Measurements from ENCODE around the gene FRRS1L. TPM values are rescaled to one million over a fixed set of nuclear protein-coding genes. Genes with fewer than 3 reads are reported as not detected.

Gene FRRS1L
- total and polyA plus RNA-seq, 2 of the 4 experiments (the other 2 are of a cell fraction): under 0.01 to 0.05 TPM

- H2BK20ac ChIP-seq (ENCODE audit: low read depth, low read length): no peak overlapping the region
- ChIA-PET POLR2A (ENCODE audit: unreplicated experiment) (no interaction called here), CTCF (interaction anchor here (2.1 kb wide), 1 partner anchor 10 kb away, joined by 7 read pairs; no protein-coding TSS in a partner anchor)
- H3K36me3 ChIP-seq (ENCODE audit: control insufficient read depth, insufficient read depth, low read length): no peaks in the 10 kb centered on the region
- WGBS, 2 experiments (ENCODE audit: extremely low coverage in 2 of 2, insufficient read length in 1 of 2): no CpG with 5 or more reads among the region's 1 CpG
- H3K27me3 ChIP-seq (ENCODE audit: control insufficient read depth, insufficient read depth, low read length): peaks cover 22% of the 10 kb centered on the region
- no peak overlapping the region for H4K91ac ChIP-seq (ENCODE audit: insufficient read depth, low read depth, low read length)
- H4K20me1 ChIP-seq (ENCODE audit: insufficient read depth, low read length): no peaks in the 10 kb centered on the region
- no peak for TF ChIP-seq RAD21 (IDR thresholded peaks at IDR 0.05; ENCODE audit: low read length)
- no peak for TF ChIP-seq RFX5 (IDR thresholded peaks at IDR 0.05; ENCODE audit: low read depth, low read length)
- no peak for TF ChIP-seq CEBPB (IDR thresholded peaks at IDR 0.05; ENCODE audit: low read depth, low read length)
- no peak for TF ChIP-seq USF2 (IDR thresholded peaks at IDR 0.05; ENCODE audit: low read depth, low read length)
- no peak for TF ChIP-seq BHLHE40 (IDR thresholded peaks at IDR 0.05; ENCODE audit: low read depth, low read length)
- no peak for TF ChIP-seq MAZ (IDR thresholded peaks at IDR 0.05; ENCODE audit: borderline replicate concordance, low read depth, low read length)
- no peak for TF ChIP-seq MXI1 (IDR thresholded peaks at IDR 0.05; ENCODE audit: borderline replicate concordance, low read depth, low read length)
- TF ChIP-seq RCOR1 (IDR thresholded peaks at IDR 0.05; ENCODE audit: insufficient replicate concordance, low read length): no peak
- TF ChIP-seq CHD1 (IDR thresholded peaks at IDR 0.05; ENCODE audit: low read depth, low read length): no peak
- no peak for TF ChIP-seq FOS (IDR thresholded peaks at IDR 0.05; ENCODE audit: low read depth, low read length)
- TF ChIP-seq, protein P1, sequence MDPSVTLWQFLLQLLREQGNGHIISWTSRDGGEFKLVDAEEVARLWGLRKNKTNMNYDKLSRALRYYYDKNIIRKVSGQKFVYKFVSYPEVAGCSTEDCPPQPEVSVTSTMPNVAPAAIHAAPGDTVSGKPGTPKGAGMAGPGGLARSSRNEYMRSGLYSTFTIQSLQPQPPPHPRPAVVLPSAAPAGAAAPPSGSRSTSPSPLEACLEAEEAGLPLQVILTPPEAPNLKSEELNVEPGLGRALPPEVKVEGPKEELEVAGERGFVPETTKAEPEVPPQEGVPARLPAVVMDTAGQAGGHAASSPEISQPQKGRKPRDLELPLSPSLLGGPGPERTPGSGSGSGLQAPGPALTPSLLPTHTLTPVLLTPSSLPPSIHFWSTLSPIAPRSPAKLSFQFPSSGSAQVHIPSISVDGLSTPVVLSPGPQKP (IDR thresholded peaks at IDR 0.05; ENCODE audit: borderline replicate concordance, low read depth, low read length): no peak
- no peak for TF ChIP-seq SMC3 (IDR thresholded peaks at IDR 0.05; ENCODE audit: low read depth, low read length)
- no peak for TF ChIP-seq MAFK (IDR thresholded peaks at IDR 0.05; ENCODE audit: low read depth, low read length)
- TF ChIP-seq NFE2L2 (IDR thresholded peaks at IDR 0.05; ENCODE audit: low read depth, low read length): no peak
- TF ChIP-seq POLR2A (IDR thresholded peaks at IDR 0.05; ENCODE audit: low read depth, low read length): no peak
- no peak for TF ChIP-seq CTCF (conservative IDR thresholded peaks at IDR 0.05; ENCODE audit: low read depth, low read length)
- in situ Hi-C loops (cut with MboI; ENCODE audit: low sequenced_read_pairs) (no loop called here), intact Hi-C loops (cut with micrococcal nuclease) (no loop called here), dilution Hi-C loops (cut with HindIII; ENCODE audit: low sequenced_read_pairs, unreplicated experiment) (no loop called here)
- no peak overlapping the region for H4K8ac ChIP-seq (ENCODE audit: low read depth in 2 of 2, low read length in 2 of 2)
- H2AK9ac ChIP-seq (replicated peaks; ENCODE audit: low read depth, low read length, poor library complexity): no peak overlapping the region
- H3K4me3 ChIP-seq (ENCODE audit: insufficient read depth, low read depth, low read length): no peak overlapping the region
- H3K79me1 ChIP-seq (ENCODE audit: low read depth in 1 of 2, low read length in 2 of 2): no peaks in the 10 kb centered on the region
- no peaks in the 10 kb centered on the region for H3K9me1 ChIP-seq (ENCODE audit: insufficient read depth, low read length)
- H4K5ac ChIP-seq (ENCODE audit: low read depth, low read length): no peak overlapping the region
- H3K4me1 ChIP-seq (ENCODE audit: control insufficient read depth, insufficient read depth, low read length): no peaks in the 10 kb centered on the region
- H3K4me2 ChIP-seq (ENCODE audit: low read depth, low read length): no peak overlapping the region
- no peak overlapping the region for H3K23ac ChIP-seq (ENCODE audit: low read depth, low read length)
- BruUV-seq (replicated peaks): no TSS peak
- H2AFZ ChIP-seq (replicated peaks; ENCODE audit: low read length, poor library complexity): no peak overlapping the region
- no peak for ATAC-seq (ENCODE audit: low read depth)
- no peak overlapping the region for H3K56ac ChIP-seq (ENCODE audit: extremely low read depth, insufficient read depth, low read length)
- H3K27ac ChIP-seq (ENCODE audit: insufficient read depth, low read length): no peak overlapping the region
- no peak for DNase-seq
- H2BK5ac ChIP-seq (ENCODE audit: low read depth, low read length, poor library complexity, severe bottlenecking): no peak overlapping the region
- no peak overlapping the region for H3K9ac ChIP-seq (ENCODE audit: low read depth, low read length)
- H2AK5ac ChIP-seq (ENCODE audit: low read depth, low read length): no peak overlapping the region
- H3K14ac ChIP-seq (replicated peaks; ENCODE audit: low read depth, low read length): no peak overlapping the region
- H3K18ac ChIP-seq (ENCODE audit: low read depth, low read length): no peak overlapping the region
- no peaks in the 10 kb centered on the region for H3K9me3 ChIP-seq (ENCODE audit: control insufficient read depth, insufficient read depth, low read length)
- no peak overlapping the region for H2BK15ac ChIP-seq (ENCODE audit: low read depth, low read length)
- no peak overlapping the region for H3K4ac ChIP-seq (ENCODE audit: low read depth, low read length)
- no peak overlapping the region for H2BK120ac ChIP-seq (ENCODE audit: low read depth, low read length)
Observed at GRCh38 chr9:109172935-109173334, 5.9 kb upstream of the FRRS1L start.

Measured in IMR-90 (cell line).